Omental fat pad (tissue), 4 donors: ENCODE measurements around the gene SLC4A4. TPM values are rescaled to one million over a fixed set of nuclear protein-coding genes. Genes with fewer than 3 reads are reported as not detected.
A peak's percentile ranks its signal among the peaks of the same experiment; 100 is the strongest.

Experiments used
- ATAC-seq: fragments of 150-250 bp; one replicate; pipeline ENCODE4 v1.9.1; 2016; ENCODE audit warnings: mild to moderate bottlenecking, moderate library complexity; ENCODE audit not compliant: low FRiP score
- DNase-seq: peaks from one replicate; pipeline ENCODE4 v3.0.0-alpha.2; 2019; ENCODE audit warnings: low spot score
- CTCF ChIP-seq, 3 donors: fragments of 450-650 bp; IDR thresholded peaks; one replicate each; pipeline ENCODE4 v1.5.1; 2016 to 2017; ENCODE audit warnings: antibody characterized with exemption in 3 of 3, mild to moderate bottlenecking in 3 of 3, moderate library complexity in 2 of 3
- total RNA-seq, 4 donors: library from RNA; depleted of rRNA; stranded (reverse); fragments of >200 nt; gene quantifications; one replicate each; pipeline ENCODE4 v1.1.0, GENCODE V29; 2016

Gene SLC4A4
- total RNA-seq, 4 donors from 2014 or later: 8.4 to 45.6 (median 10.2) TPM

DNA sequence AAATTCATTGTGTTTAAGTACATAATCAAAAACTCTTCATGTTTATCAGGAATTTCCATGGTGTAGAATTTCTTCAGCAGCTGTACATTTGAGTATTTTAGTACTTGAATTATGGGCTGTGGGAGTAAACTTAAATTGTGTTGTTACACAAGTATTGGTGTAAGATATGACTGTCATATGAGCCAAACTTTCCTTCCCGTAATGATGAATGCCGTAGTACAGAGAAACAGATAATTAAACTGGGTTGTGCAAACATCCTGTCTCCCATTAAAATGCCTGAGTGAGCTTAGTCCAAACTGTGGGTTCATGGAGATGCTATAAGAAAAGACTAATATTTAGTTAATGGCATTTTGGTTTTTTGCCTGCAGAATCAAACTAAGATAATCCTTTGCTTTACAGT is 159.2 kb downstream of the SLC4A4 start:
- ATAC-seq (peak; percentile 75), DNase-seq (no peak)
- no peak for TF ChIP-seq CTCF (IDR thresholded peaks at IDR 0.05)

- no peak for TF ChIP-seq CTCF (IDR thresholded peaks at IDR 0.05)
- ATAC-seq (peak; percentile 7), DNase-seq (no peak)
Observed at GRCh38 chr4:71498625-71499024, 159.8 kb downstream of the SLC4A4 start.

DNA sequence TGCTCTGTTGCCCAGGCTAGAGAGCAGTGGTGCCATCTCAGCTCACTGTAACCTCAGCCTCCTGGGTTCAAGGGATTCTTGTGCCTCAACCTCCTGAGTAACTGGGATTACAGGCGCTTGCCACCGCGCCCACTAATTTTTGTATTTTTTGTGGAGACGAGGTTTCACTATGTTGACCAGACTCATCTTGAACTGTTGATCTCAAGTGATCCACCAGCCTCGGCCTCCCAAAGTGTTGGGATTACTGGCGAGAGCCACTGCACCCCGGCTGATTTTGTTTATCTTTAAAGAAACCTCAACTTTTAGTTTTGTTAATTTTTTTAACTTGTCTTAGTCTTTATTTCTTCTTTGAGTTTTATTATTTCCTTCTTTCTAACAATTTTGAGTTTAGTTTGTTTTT is 163.2 kb downstream of the SLC4A4 start:
- DNase-seq: no peak
- no peak for ATAC-seq

DNA sequence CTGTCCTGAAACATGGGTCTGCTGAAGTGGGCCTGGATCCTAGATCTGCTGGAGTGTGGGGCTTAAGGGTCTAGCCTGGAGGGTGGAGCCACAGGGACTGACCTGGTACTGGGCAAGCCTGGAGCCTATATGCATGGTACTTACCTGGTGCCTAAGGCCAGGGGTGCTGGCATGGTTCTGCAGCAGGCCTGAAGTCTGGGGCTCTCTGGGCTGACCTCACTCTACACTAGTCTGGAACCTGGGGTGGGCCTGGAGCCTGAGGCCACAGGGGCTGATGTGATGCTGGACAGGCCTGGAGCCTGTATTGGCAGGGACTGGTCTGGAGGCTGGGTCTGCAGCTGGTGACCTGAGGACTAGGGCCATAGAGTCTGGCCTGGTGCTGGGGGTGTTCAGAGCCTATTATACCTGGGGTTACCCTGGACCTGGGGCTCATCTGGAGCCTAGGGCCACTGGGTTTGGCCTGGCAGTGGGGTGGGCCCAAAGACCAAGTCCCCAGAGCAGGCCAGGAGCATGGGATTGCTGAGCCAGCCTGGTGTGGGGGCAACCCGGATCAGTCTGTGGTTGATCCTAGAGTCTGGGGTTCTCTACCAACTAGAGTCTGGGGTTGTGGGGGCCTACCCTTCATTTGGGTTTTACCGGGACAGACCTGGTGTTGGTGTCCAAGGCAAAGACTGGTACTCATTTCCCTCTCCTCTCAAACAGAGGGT is 179.6 kb downstream of the SLC4A4 start:
- DNase-seq (no peak), ATAC-seq (peak; percentile 55)
- TF ChIP-seq CTCF (IDR thresholded peaks at IDR 0.05): no peak

More for the DNA sequence above, 163.2 kb downstream of the SLC4A4 start:
- no peak for TF ChIP-seq CTCF (IDR thresholded peaks at IDR 0.05)

DNA sequence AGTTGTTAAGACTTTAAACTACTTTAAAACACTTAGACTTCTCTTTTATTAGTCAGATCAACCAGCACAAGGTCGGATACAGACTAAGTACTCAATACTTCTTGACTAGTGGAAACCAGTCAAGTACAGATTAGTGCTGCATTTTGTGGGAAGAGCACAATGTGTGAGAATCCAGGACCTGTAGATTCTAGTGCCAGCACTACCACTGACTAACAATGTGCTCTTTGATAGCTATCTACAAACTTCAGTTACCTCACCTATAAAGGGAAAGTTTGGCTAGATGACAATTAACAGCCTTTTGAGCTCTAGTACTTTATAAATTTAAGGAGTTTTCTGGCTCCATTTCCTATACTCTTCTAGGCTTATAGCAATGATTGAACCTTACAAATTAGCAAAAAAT is 181.5 kb downstream of the SLC4A4 start:
- DNase-seq (no peak), ATAC-seq (no peak)
- TF ChIP-seq CTCF (IDR thresholded peaks at IDR 0.05): no peak

- TF ChIP-seq CTCF (IDR thresholded peaks at IDR 0.05): no peak
- no peak for DNase-seq
Observed at GRCh38 chr4:71520850-71521249, 182.0 kb downstream of the SLC4A4 start.

DNA sequence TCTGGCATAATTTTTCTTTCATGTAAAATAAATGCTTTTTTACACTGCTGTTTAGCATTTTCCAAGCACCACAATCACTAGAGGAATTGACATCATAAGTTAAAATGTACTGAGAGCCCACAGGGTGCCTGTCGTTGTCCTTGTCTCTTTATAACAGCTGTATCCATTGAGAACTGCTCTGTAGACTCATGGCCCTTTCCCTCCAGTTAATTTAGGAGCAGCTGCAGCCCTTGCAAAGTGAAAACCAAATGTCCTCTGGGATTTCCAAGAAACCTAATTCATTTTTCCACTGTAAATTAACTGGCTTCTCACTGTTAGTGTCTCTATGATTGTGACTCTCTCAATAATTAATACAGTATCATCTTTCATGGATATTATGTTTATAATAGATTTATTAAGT is 185.9 kb downstream of the SLC4A4 start:
- ATAC-seq (no peak), DNase-seq (no peak)
- no peak for TF ChIP-seq CTCF (IDR thresholded peaks at IDR 0.05)

More at GRCh38 chr4:71520850-71521249, 182.0 kb downstream of the SLC4A4 start:
- ATAC-seq: no peak
